Subcutaneous abdominal adipose tissue (tissue), 5 donors: ENCODE measurements around the gene CFAP77.

Experiments used
- H3K27ac ChIP-seq: one replicate; pipeline ENCODE4 v1.7.0; 2013; ENCODE audit warnings: low read depth, mild to moderate bottlenecking, inconsistent platforms, low read length, moderate library complexity
- H3K27me3 ChIP-seq, 5 donors: one replicate each; pipeline ENCODE4 v1.7.0; 2013; ENCODE audit warnings: low read length in 5 of 5, inconsistent platforms in 1 of 5; ENCODE audit not compliant: control insufficient read depth in 5 of 5, insufficient read depth in 4 of 5
- H3K36me3 ChIP-seq, 5 donors: one replicate each; pipeline ENCODE4 v1.7.0; 2013; ENCODE audit warnings: low read length in 5 of 5; ENCODE audit not compliant: control insufficient read depth in 5 of 5, insufficient read depth in 5 of 5
- H3K4me1 ChIP-seq, 5 donors: one replicate each; pipeline ENCODE4 v1.7.0; 2013; ENCODE audit warnings: low read length in 5 of 5, mild to moderate bottlenecking in 3 of 5, moderate library complexity in 1 of 5; ENCODE audit not compliant: control insufficient read depth in 5 of 5, insufficient read depth in 5 of 5
- H3K4me3 ChIP-seq, 5 donors: one replicate each; pipeline ENCODE4 v1.7.0; 2013; ENCODE audit warnings: low read length in 5 of 5, low read depth in 1 of 5
- H3K9ac ChIP-seq, 5 donors: one replicate each; pipeline ENCODE4 v1.7.0; 2013; ENCODE audit warnings: low read length in 5 of 5, mild to moderate bottlenecking in 4 of 5, moderate library complexity in 3 of 5
- H3K9me3 ChIP-seq, 5 donors: one replicate each; pipeline ENCODE4 v1.7.0; 2013; ENCODE audit warnings: low read length in 5 of 5; ENCODE audit not compliant: control insufficient read depth in 5 of 5
- donor health status: healthy.
- donor health status: healthy.
- donor health status: healthy.
- donor health status: healthy.
- donor health status: healthy.

The CFAP77 gene

DNA sequence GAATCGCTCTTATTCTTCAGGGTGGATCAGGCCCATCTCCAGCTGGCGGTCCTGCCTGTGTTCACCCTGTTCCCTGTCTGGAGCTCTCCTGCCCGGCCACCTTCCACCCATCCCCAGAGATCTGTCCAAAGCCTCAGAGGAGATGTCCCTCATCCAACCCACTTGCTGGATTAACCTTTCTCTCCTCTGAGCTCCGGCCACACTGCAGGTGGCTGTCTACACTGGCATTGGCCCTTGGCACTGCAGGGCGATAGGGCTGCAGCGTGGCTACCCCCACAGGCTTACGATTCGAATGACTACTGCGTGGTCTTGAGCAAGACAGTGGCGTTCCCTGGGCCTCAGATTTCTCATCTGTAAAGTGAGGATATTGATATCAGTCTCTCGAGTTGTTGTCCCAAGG is 108.6 kb downstream of the CFAP77 start:
- no peak overlapping the region for H3K9ac ChIP-seq
- H3K9me3 ChIP-seq = no peaks in the 10 kb centered on the region
- H3K27ac ChIP-seq = no peak overlapping the region
- no peaks in the 10 kb centered on the region for H3K36me3 ChIP-seq
- peaks cover 9 to 26% (median 22%) of the 10 kb centered on the region in 5 donors for H3K27me3 ChIP-seq
- H3K4me1 ChIP-seq = no peaks in the 10 kb centered on the region
- no peak overlapping the region for H3K4me3 ChIP-seq

DNA sequence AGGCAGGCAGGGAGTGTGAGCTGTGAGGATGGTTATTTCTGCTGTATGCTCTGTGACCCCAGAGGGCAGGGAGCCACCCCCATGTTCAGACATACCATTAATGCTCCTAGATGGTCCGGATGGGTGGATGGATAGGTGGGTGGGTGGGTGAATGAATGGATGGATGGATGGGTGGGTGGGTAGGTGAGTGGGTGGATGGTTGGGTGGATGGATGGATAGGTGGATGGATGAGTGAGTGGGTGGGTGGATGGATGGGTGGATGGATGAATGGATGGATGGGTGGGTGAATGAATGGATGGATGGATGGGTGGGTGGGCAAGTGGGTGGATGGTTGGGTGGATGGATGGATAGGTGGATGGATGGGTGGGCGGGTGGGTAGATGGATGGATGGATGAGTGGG is 109.0 kb downstream of the CFAP77 start:
- no peaks in the 10 kb centered on the region for H3K9me3 ChIP-seq
- H3K27me3 ChIP-seq = peaks cover 9 to 22% (median 20%) of the 10 kb centered on the region in 5 donors
- H3K27ac ChIP-seq = no peak overlapping the region
- no peaks in the 10 kb centered on the region for H3K4me1 ChIP-seq
- no peaks in the 10 kb centered on the region for H3K36me3 ChIP-seq
- H3K4me3 ChIP-seq = no peak overlapping the region
- no peak overlapping the region for H3K9ac ChIP-seq

DNA sequence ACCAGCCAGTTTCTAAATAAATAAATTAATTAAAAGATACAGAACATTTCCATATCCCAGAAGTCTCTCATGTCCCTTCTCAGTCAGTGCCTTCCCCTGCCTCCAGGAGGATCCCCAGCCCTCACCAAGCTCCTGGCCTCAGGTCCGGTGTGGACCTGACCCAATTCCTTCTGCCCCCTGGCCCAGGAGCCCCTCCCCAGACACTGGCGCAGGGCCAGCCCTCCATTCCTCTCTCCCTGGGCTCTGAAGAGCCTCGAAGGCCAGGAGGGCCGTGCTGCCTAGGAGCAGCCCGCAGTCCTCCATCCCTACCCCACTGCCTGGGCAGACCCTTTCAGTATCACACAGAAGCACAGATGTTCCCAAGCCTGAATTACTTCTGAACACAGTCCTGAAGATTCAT is 110.6 kb downstream of the CFAP77 start:
- no peak overlapping the region for H3K27ac ChIP-seq
- H3K27me3 ChIP-seq = peaks cover 5 to 17% (median 15%) of the 10 kb centered on the region in 5 donors
- no peaks in the 10 kb centered on the region for H3K9me3 ChIP-seq
- H3K36me3 ChIP-seq = no peaks in the 10 kb centered on the region
- H3K4me1 ChIP-seq = no peaks in the 10 kb centered on the region
- no peak overlapping the region for H3K4me3 ChIP-seq
- no peak overlapping the region for H3K9ac ChIP-seq

DNA sequence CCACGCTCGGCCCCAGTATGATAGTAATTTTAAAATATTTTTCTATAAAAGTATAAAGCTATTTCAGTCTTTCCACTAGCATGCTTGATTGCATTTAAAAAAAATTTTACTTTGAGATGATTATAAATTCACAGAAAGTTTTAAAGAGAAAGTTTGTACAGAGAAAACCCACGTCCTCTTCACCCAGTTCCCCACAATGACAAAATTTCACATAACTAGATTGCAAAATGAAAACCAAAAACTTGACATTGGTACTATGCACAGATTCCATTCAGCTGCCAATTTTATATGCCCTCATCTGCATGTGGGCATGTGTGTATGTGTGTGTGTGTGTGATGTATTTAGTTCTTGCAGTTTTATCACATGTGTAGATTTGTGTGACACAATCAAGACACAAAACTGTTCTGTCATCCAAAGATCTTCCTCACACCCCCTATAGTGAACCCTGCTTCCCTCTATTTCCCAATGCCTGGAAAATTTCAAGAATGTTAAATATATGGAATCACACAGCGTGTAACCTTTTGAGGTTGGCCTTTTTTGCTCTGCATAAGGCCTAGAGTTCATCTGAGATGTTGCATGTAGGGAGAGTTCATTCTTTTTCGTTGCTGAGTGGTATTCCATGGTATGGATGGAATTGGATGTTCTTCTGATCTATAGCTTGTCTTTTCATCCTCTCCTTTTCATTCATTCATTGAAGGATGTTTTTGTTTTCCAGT is 115.5 kb downstream of the CFAP77 start:
- no peak overlapping the region for H3K4me3 ChIP-seq
- no peaks in the 10 kb centered on the region for H3K4me1 ChIP-seq
- peaks cover 0 to 9% (median 2%) of the 10 kb centered on the region in 5 donors for H3K27me3 ChIP-seq
- no peak overlapping the region for H3K27ac ChIP-seq
- H3K36me3 ChIP-seq = no peaks in the 10 kb centered on the region
- no peak overlapping the region for H3K9ac ChIP-seq
- H3K9me3 ChIP-seq = no peaks in the 10 kb centered on the region

DNA sequence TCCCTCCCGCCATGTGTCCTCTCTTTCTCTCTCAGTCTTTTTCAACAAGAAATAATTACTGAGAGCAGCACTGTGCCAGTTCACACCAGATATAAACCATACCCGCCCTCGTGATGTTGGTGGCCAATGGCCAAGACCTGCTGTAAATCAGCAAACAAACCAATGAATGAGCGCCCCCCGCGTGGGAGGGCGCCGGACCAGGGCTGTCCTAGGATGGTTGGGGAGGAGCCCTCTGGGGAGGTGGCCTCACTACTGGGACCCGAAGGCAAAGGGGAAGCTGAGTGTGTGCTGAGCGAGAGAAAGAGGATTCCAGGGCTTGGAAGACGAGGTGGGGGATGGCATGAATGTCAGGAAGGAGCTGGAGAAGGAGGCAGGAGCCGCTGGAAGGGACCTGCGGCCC is 121.2 kb downstream of the CFAP77 start:
- Histone ChIP-seq H3K27me3 (peaks cover 7 to 26% (median 14%) of the 10 kb centered on the region in 5 donors), H3K9ac (no peak overlapping the region), H3K27ac (no peak overlapping the region)

DNA sequence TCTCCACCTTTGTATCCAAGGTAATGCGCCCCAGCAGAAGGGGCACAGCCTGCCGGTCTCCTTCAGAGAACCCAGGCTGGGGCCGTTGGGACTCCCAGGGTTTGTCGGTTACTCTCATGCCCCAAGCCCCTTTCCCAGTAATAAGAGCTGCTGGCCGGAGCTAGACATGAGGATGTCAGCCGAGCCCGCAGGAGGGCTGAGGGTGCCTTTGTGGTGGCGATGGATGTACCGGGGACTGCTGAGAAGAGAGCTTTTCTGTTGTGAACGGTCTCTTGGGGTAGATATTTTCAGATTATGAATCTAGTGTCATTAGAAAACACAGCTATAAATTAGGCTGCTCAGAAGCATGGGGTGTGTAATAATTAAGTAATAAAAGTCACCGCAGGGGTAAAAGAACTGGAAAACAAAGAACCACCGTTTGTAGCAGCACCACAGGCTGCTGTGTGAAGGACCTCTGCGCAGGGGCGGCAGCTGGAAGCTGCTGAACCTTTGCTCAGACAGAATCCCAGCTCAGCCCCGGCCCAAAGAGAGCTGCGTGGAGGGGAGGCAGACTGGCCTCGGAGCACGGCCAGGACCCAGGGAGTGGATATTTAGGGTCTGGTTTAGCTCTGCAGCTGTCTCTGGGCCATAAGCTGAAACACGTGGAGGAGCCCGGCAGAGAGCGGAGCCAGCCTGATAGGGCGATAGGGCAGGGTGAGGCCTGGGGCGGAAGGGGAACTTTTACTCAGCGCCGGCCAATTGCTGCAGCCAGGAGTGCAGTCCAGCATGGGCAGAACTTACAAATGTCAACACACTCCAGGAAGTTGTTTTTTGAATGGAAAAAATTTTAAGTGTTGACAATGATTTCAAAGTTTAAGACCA is 121.9 kb downstream of the CFAP77 start:
- Histone ChIP-seq H3K27ac (no peak overlapping the region), H3K27me3 (peaks cover 7 to 26% (median 14%) of the 10 kb centered on the region in 5 donors), H3K9me3 (peaks cover 3 to 13% (median 4%) of the 10 kb centered on the region in 5 donors), H3K36me3 (no peaks in the 10 kb centered on the region), H3K4me1 (no peaks in the 10 kb centered on the region), H3K4me3 (no peak overlapping the region), H3K9ac (no peak overlapping the region)

More for the DNA sequence above, 121.2 kb downstream of the CFAP77 start:
- Histone ChIP-seq H3K4me1 (no peaks in the 10 kb centered on the region), H3K4me3 (no peak overlapping the region), H3K9me3 (peaks cover 3 to 13% (median 4%) of the 10 kb centered on the region in 5 donors), H3K36me3 (no peaks in the 10 kb centered on the region)

DNA sequence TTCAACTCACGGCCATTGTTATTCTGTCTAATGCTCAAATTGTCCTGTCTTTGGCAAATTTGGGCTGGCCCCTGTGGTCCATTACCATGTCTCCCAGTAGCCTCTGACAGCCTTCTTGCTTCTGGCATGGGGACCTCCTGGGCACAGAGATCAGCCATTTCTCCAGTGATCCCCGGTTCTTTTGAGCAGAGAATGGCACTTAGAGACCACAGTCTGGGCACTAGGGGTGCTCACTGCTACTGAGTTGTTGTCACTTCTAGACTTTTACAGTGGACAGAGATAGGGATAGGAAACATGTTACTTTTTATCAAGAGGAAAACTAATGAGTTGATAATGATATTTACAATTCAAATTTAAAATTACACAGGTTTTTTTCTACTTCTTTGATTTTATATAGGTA is 124.8 kb downstream of the CFAP77 start:
- Histone ChIP-seq H3K4me3 (no peak overlapping the region), H3K4me1 (no peaks in the 10 kb centered on the region), H3K27ac (no peak overlapping the region), H3K9me3 (peaks cover 3 to 13% (median 4%) of the 10 kb centered on the region in 5 donors), H3K36me3 (no peaks in the 10 kb centered on the region), H3K27me3 (peaks cover 7 to 30% (median 14%) of the 10 kb centered on the region in 5 donors), H3K9ac (no peak overlapping the region)

DNA sequence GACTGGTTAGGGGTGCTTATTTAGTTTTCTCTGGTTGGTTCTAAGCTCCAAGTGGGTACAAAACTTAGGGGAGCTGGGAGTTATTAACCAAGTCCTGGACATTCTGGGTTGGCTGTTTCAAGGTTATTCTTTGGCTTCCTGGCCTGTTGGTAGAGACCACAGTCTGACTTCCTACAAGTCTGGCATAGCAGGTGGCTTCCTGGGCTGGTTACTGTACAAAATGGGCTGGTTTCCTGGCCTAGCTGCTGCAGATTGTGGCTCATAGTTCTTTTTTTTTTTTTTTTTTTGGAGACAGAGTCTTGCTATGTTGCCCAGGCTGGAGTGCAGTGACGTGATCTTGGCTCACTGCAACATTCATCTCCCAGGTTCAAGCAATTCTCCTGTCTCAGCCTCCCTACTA is 126.1 kb downstream of the CFAP77 start:
- Histone ChIP-seq H3K4me1 (no peaks in the 10 kb centered on the region), H3K9ac (no peak overlapping the region), H3K27ac (no peak overlapping the region), H3K4me3 (no peak overlapping the region), H3K27me3 (peaks cover 7 to 28% (median 12%) of the 10 kb centered on the region in 5 donors), H3K9me3 (peaks cover 3 to 13% (median 4%) of the 10 kb centered on the region in 5 donors), H3K36me3 (no peaks in the 10 kb centered on the region)

DNA sequence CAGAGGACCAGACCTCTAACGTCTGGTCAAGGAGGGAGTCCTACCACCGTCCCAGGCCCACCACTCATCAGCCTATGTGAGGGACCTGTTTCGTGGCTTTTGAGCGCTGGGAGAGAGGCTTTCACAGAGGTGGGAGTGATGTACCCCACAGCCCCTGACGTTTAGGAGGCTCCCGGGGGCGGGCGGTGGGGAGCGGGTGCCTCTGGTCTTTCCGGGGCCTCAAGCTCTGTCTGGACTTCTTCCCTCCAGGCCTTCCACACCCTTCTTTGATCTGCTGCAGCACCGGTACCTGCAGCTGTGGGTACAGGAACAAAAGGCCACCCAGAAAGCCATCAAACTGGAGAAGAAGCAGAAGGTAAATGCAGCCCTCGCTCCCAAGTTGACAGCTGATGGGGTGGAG is 127.3 kb downstream of the CFAP77 start:
- Histone ChIP-seq H3K9ac (no peak overlapping the region), H3K27me3 (peaks cover 0 to 15% (median under 1%) of the 10 kb centered on the region in 5 donors), H3K4me3 (no peak overlapping the region), H3K4me1 (no peaks in the 10 kb centered on the region), H3K9me3 (peaks cover 3 to 13% (median 4%) of the 10 kb centered on the region in 5 donors), H3K36me3 (no peaks in the 10 kb centered on the region), H3K27ac (no peak overlapping the region)

DNA sequence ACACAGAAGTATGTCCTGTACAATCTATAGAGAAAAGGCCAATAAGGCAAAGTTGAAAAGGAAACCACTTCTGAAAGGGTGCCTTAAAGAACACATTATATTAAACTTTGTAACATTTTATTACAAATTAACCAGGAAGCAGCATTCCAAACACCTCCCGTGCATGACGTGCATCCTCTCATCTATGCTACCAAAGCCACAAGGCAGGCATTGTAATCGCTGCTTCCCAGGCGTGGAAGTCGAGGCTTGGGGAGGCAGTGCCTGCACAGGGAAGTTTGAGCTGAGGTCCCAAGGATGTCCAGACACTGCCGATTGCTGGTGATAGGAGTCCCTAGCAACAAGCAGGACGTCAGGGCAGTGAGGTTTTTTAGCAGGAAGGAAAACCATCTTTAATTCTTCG is 128.1 kb downstream of the CFAP77 start:
- peaks cover 3 to 11% (median 4%) of the 10 kb centered on the region in 5 donors for H3K9me3 ChIP-seq
- H3K9ac ChIP-seq = no peak overlapping the region
- H3K27ac ChIP-seq = no peak overlapping the region
- no peaks in the 10 kb centered on the region for H3K36me3 ChIP-seq
- no peak overlapping the region for H3K4me3 ChIP-seq
- H3K27me3 ChIP-seq = peaks cover 0 to 9% (median 0%) of the 10 kb centered on the region in 5 donors
- no peaks in the 10 kb centered on the region for H3K4me1 ChIP-seq
